ENCODE measurements around the gene CCT6A. TPM values are rescaled to one million over a fixed set of nuclear protein-coding genes. Genes with fewer than 3 reads are reported as not detected.
"Not testable (repeated sequence)": the region's sequence is repeated elsewhere in the genome, so short reads cannot be mapped to it uniquely, and the experiment has no call there.

Gene CCT6A
- polyA plus RNA-seq, 2 of the 4 experiments (the other 2 are of a cell fraction) = 334 to 520 TPM

- Histone ChIP-seq H3K27ac (no peak overlapping the region), H3K4me2 (no peak overlapping the region), H3K4me3 (no peak overlapping the region), H3K4me1 (peaks cover 7% of the 10 kb centered on the region; the same call in 1 of the 3 replicates), H3K9me3 (no peaks in the 10 kb centered on the region)
- POLR2A ChIA-PET = no interaction called here
- DNase-seq (ENCODE audit: low read depth in 1 of 2, low spot score in 1 of 2) (no peak), FAIRE-seq (no peak), ATAC-seq (peak; percentile 23 to 69; a peak in 3 of 6 replicates)
- 90% methylated on average over 3 of the region's 3 CpGs for WGBS (ENCODE audit: missing lambda C conversion rate)
- CTCF ChIA-PET = interaction anchor here (0.6 to 1.0 kb wide), 2 partner anchors 37 to 98 kb away, joined by 3 read pairs; no protein-coding TSS in a partner anchor
- TF ChIP-seq MAFK (IDR thresholded peaks at IDR 0.05; ENCODE audit: partially characterized antibody) (no peak), TFCP2L1 (CRISPR knock-in tag; IDR thresholded peaks at IDR 0.05) (no peak), E2F6 (IDR thresholded peaks at IDR 0.05; ENCODE audit: borderline replicate concordance, low read depth) (no peak)
Observed at GRCh38 chr7:56099653-56100052, 48.1 kb downstream of the CCT6A start.

- not testable (repeated sequence) for H3K27ac ChIP-seq; H3K9me3 ChIP-seq; ATAC-seq; H3K4me1 ChIP-seq; H3K4me2 ChIP-seq; H3K4me3 ChIP-seq; FAIRE-seq; DNase-seq (ENCODE audit: low read depth in 1 of 2, low spot score in 1 of 2)
- WGBS (ENCODE audit: missing lambda C conversion rate) = 93% methylated on average over 9 of the region's 9 CpGs
- ChIA-PET POLR2A (interaction anchor here (0.9 kb wide), 1 partner anchor 11 kb away, joined by 3 read pairs; the partner anchor contains the start of gene PHKG1), CTCF (interaction anchor here (0.6 to 1.5 kb wide), 3 partner anchors 11 to 511 kb away, joined by 3 to 5 read pairs (median 5); no protein-coding TSS in a partner anchor)
Observed at GRCh38 chr7:56104138-56104537, 52.6 kb downstream of the CCT6A start.

GRCh38 chr7:56105508-56105907 is 53.9 kb downstream of the CCT6A start:
- no peak for TF ChIP-seq ZC3H11A (IDR thresholded peaks at IDR 0.05)
- ChIA-PET CTCF (no interaction called here), POLR2A (interaction anchor here (1.4 to 1.5 kb wide), 2 partner anchors 13 to 41 kb away, joined by 4 to 7 read pairs; partner anchors contain the start of gene PHKG1)
- Histone ChIP-seq H3K4me1 (peaks cover 5% of the 10 kb centered on the region; the same call in 2 of the 3 replicates), H3K9me3 (peaks cover 8% of the 10 kb centered on the region; the same call in 2 of the 3 replicates), H3K4me3 (peak overlapping the region; percentile 82), H3K27ac (peak overlapping the region; percentile 82 to 94), H3K4me2 (peak overlapping the region; percentile 82)
- 10% methylated on average over 6 of the region's 6 CpGs for WGBS (ENCODE audit: missing lambda C conversion rate)
- DNase-seq (ENCODE audit: low read depth in 1 of 2, low spot score in 1 of 2) (peak in 1 of 2 experiments; percentile 56), ATAC-seq (peak; percentile 40 to 54; a peak in 3 of 6 replicates), FAIRE-seq (no peak)

- Histone ChIP-seq H3K4me2 (peak within 1 kb of the TSS; percentile 82), H3K27ac (peak within 1 kb of the TSS; percentile 82 to 94), H3K9me3 (peaks cover 8% of the 10 kb centered on the region; the same call in 2 of the 3 replicates), H3K4me3 (peak within 1 kb of the TSS; percentile 82), H3K4me1 (peaks cover 5% of the 10 kb centered on the region; the same call in 2 of the 3 replicates)
- FAIRE-seq (peak; percentile 36), DNase-seq (ENCODE audit: low read depth in 1 of 2, low spot score in 1 of 2) (peak; percentile 98 to 99), ATAC-seq (peak; percentile 100)
- ChIA-PET POLR2A (interaction anchor here (0.6 to 1.5 kb wide), 5 partner anchors 13 to 741 kb away, joined by 3 to 10 read pairs (median 4); partner anchors contain the start of genes CCT6A, PHKG1 and PSPH), CTCF (interaction anchor here (1.0 kb wide), 1 partner anchor 13 kb away, joined by 3 read pairs; the partner anchor contains the start of gene PHKG1)
- WGBS (ENCODE audit: missing lambda C conversion rate) = 8% methylated on average over 49 of the region's 57 CpGs
- TF ChIP-seq BCL3 (IDR thresholded peaks at IDR 0.05) = peak; percentile 66; the same call in 2 of the 3 replicates
- TF ChIP-seq ATOH8 (CRISPR knock-in tag; IDR thresholded peaks at IDR 0.05; ENCODE audit: low read depth) = no peak
- TF ChIP-seq HOXB13 (CRISPR knock-in tag; IDR thresholded peaks at IDR 0.05; ENCODE audit: low read depth) = no peak
- no peak for TF ChIP-seq EP300 (IDR thresholded peaks at IDR 0.05)
- no peak for TF ChIP-seq FOXS1 (CRISPR knock-in tag; IDR thresholded peaks at IDR 0.05)
- no peak for TF ChIP-seq NFE2L2 (conservative IDR thresholded peaks at IDR 0.05; ENCODE audit: low read length)
- TF ChIP-seq POLR2A (IDR thresholded peaks at IDR 0.05; ENCODE audit: low read length) = peak; percentile 62
- no peak for TF ChIP-seq HES2 (IDR thresholded peaks at IDR 0.05)
- no peak for TF ChIP-seq EHF (CRISPR knock-in tag; IDR thresholded peaks at IDR 0.05)
- no peak for TF ChIP-seq NR3C1 (IDR thresholded peaks at IDR 0.05)
- TF ChIP-seq RFX5 (IDR thresholded peaks at IDR 0.05) = peak; percentile 25; the same call in 1 of the 2 replicates
- TF ChIP-seq PBX3 (IDR thresholded peaks at IDR 0.05) = peak; percentile 95
- no peak for TF ChIP-seq ELK1 (IDR thresholded peaks at IDR 0.05; ENCODE audit: low read depth, low read length)
- TF ChIP-seq MAFK (IDR thresholded peaks at IDR 0.05; ENCODE audit: partially characterized antibody) = no peak
- TF ChIP-seq EHMT2 (IDR thresholded peaks at IDR 0.05; ENCODE audit: low read depth) = 0 out of 2 replicates have a peak, but pooled peaks have one; percentile 42
- TF ChIP-seq FOSB (CRISPR knock-in tag; IDR thresholded peaks at IDR 0.05) = no peak
Observed at GRCh38 chr7:56106108-56107073, 54.8 kb downstream of the CCT6A start, which contains the start of gene CHCHD2. Gene CHCHD2 (minus strand): TSS chr7:56106476. CDS start chr7:56106413, 63 bp downstream.
